Upper lobe of left lung (tissue), 6 donors: ENCODE measurements around the gene SERP2. TPM values are rescaled to one million over a fixed set of nuclear protein-coding genes. Genes with fewer than 3 reads are reported as not detected.

Experiments used
- ATAC-seq, 2 donors: fragments of 200-7000 bp; cut with Tn5 transposase; one replicate each; pipeline ENCODE4 v1.9.1; 2022; ENCODE audit warnings: mild to moderate bottlenecking in 2 of 2, moderate library complexity in 2 of 2; ENCODE audit not compliant: low FRiP score in 2 of 2
- DNase-seq, 2 donors: peaks; one replicate each; pipeline ENCODE4 v3.0.0-alpha.2; 2019 to 2020
- H3K27ac ChIP-seq, 4 donors: fragments of 200-600 bp; sonication (generic); one replicate each; pipeline ENCODE4 v1.5.1; 2016 to 2019
- H3K27me3 ChIP-seq, 4 donors: fragments of 200-600 bp; sonication (generic); one replicate each; pipeline ENCODE4 v1.5.1; 2017 to 2019
- H3K36me3 ChIP-seq, 4 donors: fragments of 200-600 bp; sonication (generic); one replicate each; pipeline ENCODE4 v1.5.1; 2016 to 2019
- H3K4me1 ChIP-seq, 4 donors: fragments of 200-600 bp; sonication (generic); one replicate each; pipeline ENCODE4 v1.5.1; 2018 to 2019
- H3K4me3 ChIP-seq, 4 donors: fragments of 200-600 bp; sonication (generic); one replicate each; pipeline ENCODE4 v1.5.1; 2017 to 2019; ENCODE audit warnings: mild to moderate bottlenecking in 2 of 4, moderate library complexity in 1 of 4
- H3K9me3 ChIP-seq, 4 donors: fragments of 200-600 bp; sonication (generic); one replicate each; pipeline ENCODE4 v1.5.1; 2018 to 2019
- CTCF ChIP-seq, 6 experiments: fragments of 450-650 bp in 4 of 6; fragments of 200-600 bp in 2 of 6; sonication (generic) in 2 of 6; IDR thresholded peaks; one replicate each; pipeline ENCODE4 v1.5.1; 2016 to 2019; ENCODE audit warnings: antibody characterized with exemption in 6 of 6
- EP300 ChIP-seq, 4 donors: sonication (generic); formaldehyde crosslinking; IDR thresholded peaks; one replicate each; pipeline ENCODE4 v1.5.1; 2017; ENCODE audit warnings: antibody characterized with exemption in 4 of 4, control low read depth in 2 of 4
- POLR2A ChIP-seq, 4 donors: fragments of 450-650 bp; IDR thresholded peaks; one replicate each; pipeline ENCODE4 v1.5.1; 2016 to 2017; ENCODE audit warnings: antibody characterized with exemption in 4 of 4, mild to moderate bottlenecking in 2 of 4
- POLR2AphosphoS5 ChIP-seq, 2 donors: sonication (generic); formaldehyde crosslinking; IDR thresholded peaks; one replicate each; pipeline ENCODE4 v1.5.1; 2017; ENCODE audit warnings: antibody characterized with exemption in 2 of 2
- WGBS, 2 donors: methylation state at CpG; one replicate each; pipeline ENCODE4 v1.1.5; 2017 to 2018; 5-methylcytosine and 5-hydroxymethylcytosine counted together
- total RNA-seq, 6 donors: library from RNA; depleted of rRNA in 4 of 6; stranded (reverse); fragments of >200 nt in 4 of 6; gene quantifications; one replicate each; pipeline versions ENCODE4 v1.1.0 to v1.2.1, GENCODE V29; 2016 to 2021
- donor health status: DM: no; HTN: no; CAD: no; lungs with moderate emphysema.
- donor health status: DM: no; HTN: yes; CAD: no; lungs with severe emphysema.

SERP2 gene
- total RNA-seq, 6 donors from 2014 or later, result 0.89 to 27.2 (median 3.8) TPM

- no peaks in the 10 kb centered on the region for H3K36me3 ChIP-seq
- H3K27me3 ChIP-seq, result no peaks in the 10 kb centered on the region
- no peaks in the 10 kb centered on the region for H3K9me3 ChIP-seq
- no peak for ATAC-seq
- no peak for TF ChIP-seq EP300 (IDR thresholded peaks at IDR 0.05)
- TF ChIP-seq POLR2AphosphoS5 (IDR thresholded peaks at IDR 0.05), result no peak
- no peak for TF ChIP-seq POLR2A (IDR thresholded peaks at IDR 0.05)
- no peak for TF ChIP-seq CTCF (IDR thresholded peaks at IDR 0.05)
- DNase-seq, result no peak
- H3K4me3 ChIP-seq, result no peak overlapping the region
- no peaks in the 10 kb centered on the region for H3K4me1 ChIP-seq
- H3K27ac ChIP-seq, result no peak overlapping the region
- WGBS, 2 donors, result 80 to 85% methylated on average over 2 of the region's 2 CpGs
These were observed 33.1 kb upstream of the SERP2 start for GRCh38 chr13:44340508-44340907.

DNA sequence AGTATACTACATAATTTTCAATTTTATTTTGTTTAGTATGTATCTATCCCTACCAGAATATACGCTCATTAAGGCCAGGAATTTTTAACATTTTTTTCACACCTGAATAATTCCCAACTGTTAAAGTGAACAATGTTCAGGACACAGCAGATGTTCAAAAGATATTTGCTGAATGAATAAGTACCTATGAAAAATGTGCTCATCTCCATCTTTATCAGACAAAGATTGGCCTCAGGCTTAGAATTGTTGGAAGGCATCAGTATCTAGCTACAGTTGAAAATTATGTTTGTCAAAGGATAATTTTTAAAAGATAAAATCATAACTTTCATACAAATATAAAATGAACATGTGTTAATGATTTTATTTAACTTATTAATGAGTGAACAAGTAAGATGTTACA is 30.9 kb upstream of the SERP2 start:
- no peaks in the 10 kb centered on the region for H3K4me1 ChIP-seq
- no peak for DNase-seq
- H3K9me3 ChIP-seq, result no peaks in the 10 kb centered on the region
- H3K36me3 ChIP-seq, result no peaks in the 10 kb centered on the region
- H3K27me3 ChIP-seq, result no peaks in the 10 kb centered on the region
- H3K4me3 ChIP-seq, result no peak overlapping the region
- no peak for ATAC-seq
- WGBS, 2 donors, result 96 to 100% methylated on average over 1 of the region's 1 CpG
- TF ChIP-seq POLR2A (IDR thresholded peaks at IDR 0.05) (no peak), EP300 (IDR thresholded peaks at IDR 0.05) (no peak), CTCF (IDR thresholded peaks at IDR 0.05) (no peak), POLR2AphosphoS5 (IDR thresholded peaks at IDR 0.05) (no peak)
- no peak overlapping the region for H3K27ac ChIP-seq

- ATAC-seq (no peak), DNase-seq (no peak)
- Histone ChIP-seq H3K36me3 (no peaks in the 10 kb centered on the region), H3K4me1 (peaks cover 0 to 4% (median 0%) of the 10 kb centered on the region in 4 donors), H3K27ac (no peak overlapping the region), H3K4me3 (no peak overlapping the region), H3K9me3 (no peaks in the 10 kb centered on the region), H3K27me3 (no peaks in the 10 kb centered on the region)
- TF ChIP-seq POLR2AphosphoS5 (IDR thresholded peaks at IDR 0.05) (no peak), CTCF (IDR thresholded peaks at IDR 0.05) (no peak), POLR2A (IDR thresholded peaks at IDR 0.05) (no peak), EP300 (IDR thresholded peaks at IDR 0.05) (no peak)
These were observed 27.1 kb upstream of the SERP2 start for GRCh38 chr13:44346534-44346933.

GRCh38 chr13:44347301-44347700 is 26.3 kb upstream of the SERP2 start:
- Histone ChIP-seq H3K4me1 (peaks cover 0 to 4% (median 0%) of the 10 kb centered on the region in 4 donors), H3K36me3 (no peaks in the 10 kb centered on the region), H3K9me3 (no peaks in the 10 kb centered on the region), H3K27me3 (no peaks in the 10 kb centered on the region), H3K27ac (no peak overlapping the region), H3K4me3 (no peak overlapping the region)
- ATAC-seq, result no peak
- no peak for DNase-seq
- 88 to 100% methylated on average over 2 of the region's 2 CpGs for WGBS, 2 donors
- TF ChIP-seq CTCF (IDR thresholded peaks at IDR 0.05), result no peak
- TF ChIP-seq POLR2AphosphoS5 (IDR thresholded peaks at IDR 0.05), result no peak
- no peak for TF ChIP-seq EP300 (IDR thresholded peaks at IDR 0.05)
- no peak for TF ChIP-seq POLR2A (IDR thresholded peaks at IDR 0.05)

GRCh38 chr13:44347949-44348348 is 25.7 kb upstream of the SERP2 start:
- H3K4me3 ChIP-seq, result no peak overlapping the region
- H3K9me3 ChIP-seq, result no peaks in the 10 kb centered on the region
- H3K27me3 ChIP-seq, result no peaks in the 10 kb centered on the region
- peaks cover 0 to 4% (median 0%) of the 10 kb centered on the region in 4 donors for H3K4me1 ChIP-seq
- no peak overlapping the region for H3K27ac ChIP-seq
- ATAC-seq (no peak), DNase-seq (no peak)
- TF ChIP-seq POLR2A (IDR thresholded peaks at IDR 0.05) (no peak), EP300 (IDR thresholded peaks at IDR 0.05) (no peak), POLR2AphosphoS5 (IDR thresholded peaks at IDR 0.05) (no peak), CTCF (IDR thresholded peaks at IDR 0.05) (no peak)
- whole genome bisulfite sequencing, 2 donors, result 70 to 75% methylated on average over 3 of the region's 3 CpGs
- H3K36me3 ChIP-seq, result no peaks in the 10 kb centered on the region
